GM19328 (cell line): Measurements from ENCODE around the gene PGS1.
"Not testable (repeated sequence)": the region's sequence is repeated elsewhere in the genome, so short reads cannot be mapped to it uniquely, and the experiment has no call there.

Experiments used
- ATAC-seq: cut with Tn5 transposase; IDR thresholded peaks from one replicate; pipeline ENCODE4 v1.9.1; 2021; ENCODE audit warnings: mild to moderate bottlenecking, moderate library complexity; ENCODE audit not compliant: unreplicated experiment

The PGS1 gene

DNA sequence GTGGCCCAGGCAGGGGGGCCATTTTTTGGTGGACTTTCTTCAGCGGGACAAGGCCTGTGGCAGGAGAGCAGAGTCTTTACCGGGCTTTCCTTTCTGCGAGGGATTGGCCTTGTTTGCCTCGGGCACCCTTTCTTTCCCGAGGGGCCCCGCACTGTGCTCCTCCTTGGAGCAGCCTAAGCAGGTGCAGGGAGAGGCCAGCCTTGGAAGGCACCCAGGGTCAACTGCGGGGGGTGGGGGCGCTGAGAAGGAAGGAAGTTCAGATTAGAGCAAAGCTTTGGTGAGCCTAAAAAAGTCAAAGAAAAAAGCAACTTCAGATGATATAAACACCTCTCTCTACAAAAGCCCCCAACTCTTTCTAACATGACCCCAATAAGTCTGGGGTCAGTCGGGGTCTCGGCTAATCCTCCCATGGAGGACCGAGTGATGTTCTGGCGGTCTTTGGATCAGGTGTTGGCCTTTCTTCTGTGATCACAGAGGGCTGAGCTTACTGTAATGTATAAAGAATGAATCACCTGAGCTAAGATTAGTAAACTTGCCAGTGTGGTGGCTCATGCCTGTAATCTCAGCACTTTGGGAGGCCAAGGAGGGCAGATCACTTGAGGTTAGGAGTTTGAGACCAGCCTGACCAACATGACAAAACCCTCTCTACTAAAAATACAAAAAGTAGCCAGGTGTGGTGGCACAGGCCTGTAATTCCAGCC is 63.0 kb downstream of the PGS1 start:
- no peak for ATAC-seq

DNA sequence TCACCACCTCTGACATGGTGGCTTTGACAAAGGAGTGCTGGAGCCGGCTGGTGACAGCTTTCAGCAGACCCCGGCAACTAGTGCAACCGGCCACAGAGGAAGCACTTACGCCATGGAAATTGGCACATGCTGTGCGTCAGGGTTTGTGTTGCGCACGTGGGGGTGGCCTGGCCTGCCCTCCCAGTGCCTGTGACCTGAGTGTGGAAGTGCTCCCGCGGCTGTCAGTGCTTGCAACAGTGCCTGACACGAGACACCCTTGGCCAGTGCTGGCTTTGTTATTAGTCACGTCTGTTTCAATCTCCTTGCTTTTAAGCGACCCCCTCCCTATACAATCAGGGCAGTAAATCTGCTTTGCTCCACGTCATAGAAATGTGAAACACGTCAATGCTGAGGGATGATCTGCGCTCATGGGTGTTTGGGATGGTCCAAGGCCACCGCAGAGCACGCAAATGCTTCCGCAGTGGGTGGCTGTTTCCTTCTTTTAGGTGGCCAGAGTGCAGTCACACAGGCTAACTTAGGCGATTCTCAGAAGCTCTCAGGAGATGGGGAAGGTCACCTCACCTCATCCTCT is 64.3 kb downstream of the PGS1 start:
- no peak for ATAC-seq

DNA sequence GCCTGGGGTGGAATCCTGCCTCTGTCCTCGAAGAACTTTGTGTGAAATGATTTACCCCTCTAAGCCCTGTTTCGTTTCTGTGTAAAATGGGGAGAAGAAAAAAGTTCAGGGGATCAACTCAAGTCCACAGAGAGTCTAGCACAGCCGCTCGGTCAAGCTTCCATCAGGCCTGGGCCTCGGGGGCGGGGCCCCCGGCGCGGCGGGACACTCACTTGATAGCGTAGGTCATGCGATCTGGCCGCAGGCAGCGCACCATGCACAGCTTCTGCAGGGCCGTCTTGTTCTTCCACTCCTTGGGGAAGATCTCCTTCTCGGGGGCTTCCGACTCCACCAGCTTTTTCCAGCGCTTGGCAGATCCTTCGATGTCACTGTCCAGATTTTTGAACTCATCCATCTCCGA is 65.9 kb downstream of the PGS1 start:
- no peak for ATAC-seq

DNA sequence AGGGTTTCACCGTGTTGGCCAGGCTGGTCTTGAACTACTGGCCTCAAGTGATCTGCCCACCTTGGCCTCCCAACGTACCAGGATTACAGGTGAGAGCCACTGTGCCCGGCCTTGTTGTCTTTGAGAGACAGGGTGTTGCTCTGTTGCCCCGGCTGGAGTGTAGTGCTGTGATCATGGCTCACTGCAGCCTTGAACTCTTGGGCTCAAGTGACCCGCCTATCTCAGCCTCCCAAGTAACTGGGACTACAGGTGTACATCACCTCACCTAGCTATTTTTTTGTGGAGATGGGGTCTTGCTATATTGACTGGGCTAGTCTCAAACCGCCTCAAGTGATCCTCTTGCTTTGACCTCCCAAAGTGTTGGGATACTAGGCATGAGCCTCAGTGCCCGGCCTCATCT is 68.4 kb downstream of the PGS1 start:
- ATAC-seq, result no peak

DNA sequence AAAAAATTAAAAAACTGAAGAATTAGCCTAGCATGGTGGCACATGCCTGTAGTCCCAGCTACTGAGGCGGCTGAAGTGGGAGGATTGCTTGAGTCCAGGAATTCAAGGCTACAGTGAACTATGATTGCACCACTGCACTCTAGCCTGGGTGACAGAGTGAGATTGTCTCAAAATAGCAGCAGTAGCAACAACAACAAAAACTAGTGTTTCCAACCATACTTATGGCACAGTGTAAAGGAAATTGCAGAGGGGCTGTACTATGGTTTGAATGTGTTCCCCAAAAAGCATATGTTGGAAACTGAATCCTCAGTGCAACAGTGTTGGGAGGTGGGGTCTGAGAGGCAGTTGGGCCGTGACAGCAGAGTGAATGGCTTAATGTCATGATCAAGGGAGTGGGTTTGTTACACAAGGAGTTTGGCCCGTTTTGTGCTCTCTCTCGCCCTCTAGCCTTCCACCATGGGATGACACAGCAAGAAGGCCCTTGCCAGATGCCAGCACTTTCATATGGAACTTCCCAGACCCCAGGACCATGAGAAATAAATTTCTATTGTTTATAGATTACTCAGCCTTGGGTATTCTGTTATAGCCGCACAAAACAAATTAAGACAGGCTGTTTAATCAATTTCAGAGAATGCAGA is 70.0 kb downstream of the PGS1 start:
- ATAC-seq, result no peak

DNA sequence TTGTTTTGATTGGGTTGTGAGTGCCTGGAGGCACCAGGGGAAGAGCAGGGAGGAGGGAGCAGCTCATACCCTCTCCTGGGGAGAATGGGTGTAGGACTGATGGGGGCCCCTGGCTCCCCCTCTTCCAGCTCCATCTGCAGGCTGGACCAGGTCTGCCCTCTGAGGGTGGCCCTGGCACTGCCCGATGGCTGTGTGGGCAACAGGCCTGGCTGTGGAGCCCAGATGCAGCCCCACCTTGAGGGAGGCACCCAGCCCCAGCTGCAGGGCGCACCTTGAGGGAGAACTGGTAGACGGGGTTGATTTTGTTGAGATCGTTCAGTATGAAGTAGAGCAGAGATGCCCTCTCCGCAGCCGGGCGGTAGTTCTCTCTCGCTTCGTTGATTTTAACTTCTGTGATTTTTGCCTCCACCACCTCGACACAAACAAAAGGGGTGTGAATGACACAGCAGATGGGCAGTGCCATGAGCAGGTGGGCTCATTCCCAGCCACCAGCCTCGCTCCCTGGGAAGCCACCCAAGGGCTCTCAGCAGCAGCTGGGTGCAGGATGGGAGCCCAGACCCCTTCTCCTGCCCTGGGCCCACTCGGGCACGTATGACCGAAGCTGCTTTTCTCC is 71.6 kb downstream of the PGS1 start:
- ATAC-seq, result no peak

DNA sequence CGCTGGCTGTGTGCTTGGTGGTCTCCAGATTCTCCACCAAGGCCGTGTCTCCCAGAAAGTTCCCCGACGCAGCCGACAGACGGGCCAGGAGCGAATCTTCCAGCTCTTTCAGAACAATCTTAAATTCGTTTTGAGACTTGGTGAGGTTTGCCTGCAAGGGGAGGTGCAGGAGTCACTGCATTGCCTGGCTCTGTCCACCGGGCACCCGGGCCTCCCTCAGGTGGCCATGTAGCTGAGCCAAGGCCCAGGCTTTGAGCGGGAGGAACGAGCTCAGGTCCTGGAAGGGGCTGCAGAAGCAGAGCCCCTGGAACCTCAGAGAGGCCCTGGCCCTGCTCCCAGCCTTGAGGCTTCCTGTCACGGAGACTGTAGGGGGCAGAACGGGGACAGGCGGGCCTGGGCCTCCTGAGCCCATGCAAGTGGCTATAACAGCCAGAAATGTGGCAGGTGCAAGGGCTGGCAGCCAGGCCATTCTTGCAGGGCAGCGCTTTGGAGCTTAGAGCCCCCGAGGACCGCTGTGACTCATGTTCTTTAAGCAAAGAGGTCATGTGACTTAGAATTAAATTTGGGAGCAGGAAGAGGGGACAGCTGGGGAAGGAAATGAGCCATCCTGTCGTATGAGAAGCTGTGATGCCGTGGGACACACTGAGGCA is 72.4 kb downstream of the PGS1 start:
- ATAC-seq, result no peak

DNA sequence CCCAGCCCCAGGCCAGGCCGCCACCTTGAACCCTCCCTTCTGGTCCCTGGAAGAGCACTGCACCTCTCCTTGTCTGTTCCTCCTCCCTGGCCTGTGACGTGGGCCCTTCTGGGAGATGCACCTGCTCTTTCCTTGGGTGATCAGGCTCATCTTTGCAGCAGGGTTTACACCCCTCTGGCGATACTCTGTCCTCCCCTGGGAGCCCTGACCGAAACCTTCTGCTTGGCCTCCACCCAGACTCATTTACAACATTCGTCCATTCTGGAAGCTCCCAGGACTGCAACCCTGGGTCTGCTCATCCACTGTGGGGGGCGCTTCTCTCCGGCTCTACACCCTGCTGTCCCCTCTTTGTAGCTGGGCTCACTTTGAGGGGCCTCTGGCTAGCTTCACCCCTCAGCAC is 73.3 kb downstream of the PGS1 start:
- ATAC-seq, result no peak

DNA sequence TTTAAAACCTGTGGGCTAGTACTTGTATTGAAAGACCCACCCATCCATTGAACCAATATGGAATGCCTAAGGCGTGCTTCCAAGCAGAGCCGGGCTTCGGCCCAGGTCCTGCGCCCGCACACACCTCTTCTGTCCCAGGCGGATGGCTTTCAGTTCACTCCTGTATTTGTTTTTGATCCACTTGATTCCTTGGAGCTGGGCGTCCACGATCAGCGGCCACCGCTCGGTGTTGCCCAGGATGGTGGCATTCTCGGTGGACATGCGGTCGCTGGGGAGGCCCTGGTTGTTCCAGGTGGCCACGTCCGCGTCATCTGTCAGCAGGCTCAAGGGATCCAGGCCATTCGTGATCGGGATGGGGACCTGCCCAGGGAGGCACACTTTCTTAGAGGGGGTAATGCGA is 75.9 kb downstream of the PGS1 start:
- ATAC-seq, result no peak

DNA sequence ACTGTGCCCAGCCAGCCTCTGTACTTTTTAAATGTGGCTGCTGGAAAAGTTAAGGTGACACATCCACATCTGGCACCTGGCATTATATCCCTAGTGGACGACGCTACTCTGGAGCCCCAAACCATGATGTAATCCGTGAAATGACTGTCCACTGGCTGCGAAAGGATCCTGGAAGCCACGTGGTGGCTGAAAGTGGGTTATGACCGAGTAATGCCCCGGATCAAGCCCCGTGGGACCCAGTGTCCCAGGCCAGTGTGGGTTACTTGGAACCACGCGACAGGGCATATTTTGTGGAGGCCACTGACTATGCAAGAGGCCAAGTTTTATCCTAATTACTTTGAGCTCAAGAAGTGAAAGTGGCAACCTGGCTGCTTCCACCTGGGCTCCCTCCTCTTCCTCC is 79.6 kb downstream of the PGS1 start:
- no peak for ATAC-seq

DNA sequence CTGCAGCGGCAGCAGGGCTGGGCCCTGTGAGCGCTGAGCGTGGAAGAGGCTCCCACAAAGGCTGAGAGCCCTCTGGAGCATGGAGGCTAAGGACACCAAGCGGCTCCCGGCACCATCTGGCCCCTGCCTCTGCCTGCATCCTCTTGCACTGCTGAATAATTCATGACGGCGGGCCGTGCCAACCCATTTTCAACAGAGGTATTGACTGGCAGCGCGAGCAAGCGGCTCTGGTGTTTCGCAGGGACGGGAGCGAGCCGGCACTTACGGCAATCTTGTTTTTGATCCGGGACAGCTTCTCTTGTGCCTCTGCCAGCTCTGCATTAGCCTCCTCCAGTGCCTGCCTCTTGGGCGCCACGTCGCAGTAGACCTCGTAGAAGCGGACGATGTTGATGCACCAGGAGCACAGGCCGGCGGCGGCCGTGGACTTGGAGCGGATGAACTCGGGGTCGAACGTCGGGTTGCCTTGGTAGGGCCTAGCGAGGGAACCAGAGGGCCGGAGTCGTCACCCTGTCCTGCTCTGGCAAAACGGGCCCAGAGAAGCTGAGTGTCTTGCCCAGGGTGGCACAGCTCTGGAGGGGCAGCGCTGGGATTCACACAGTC is 80.4 kb downstream of the PGS1 start:
- ATAC-seq, result no peak

DNA sequence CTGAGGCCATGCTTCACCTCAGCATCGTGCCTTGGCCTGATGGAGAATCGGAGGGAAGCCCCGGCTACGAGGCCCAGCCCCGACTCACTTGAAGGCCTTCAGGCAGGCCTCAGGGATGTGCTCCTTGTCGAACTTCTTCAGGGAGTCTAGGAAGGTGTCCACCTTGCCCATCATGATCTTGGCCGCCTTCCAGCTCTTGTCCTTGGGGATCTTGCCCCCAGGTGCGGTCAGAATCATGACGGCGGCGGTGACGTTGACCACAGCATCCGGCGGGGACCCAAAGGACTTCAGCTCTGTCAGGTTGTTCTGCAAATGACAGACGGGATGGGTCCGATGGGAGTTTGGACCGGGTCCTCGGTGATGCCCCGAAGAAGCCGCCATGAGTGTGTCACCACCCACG is 81.2 kb downstream of the PGS1 start:
- ATAC-seq, result no peak

DNA sequence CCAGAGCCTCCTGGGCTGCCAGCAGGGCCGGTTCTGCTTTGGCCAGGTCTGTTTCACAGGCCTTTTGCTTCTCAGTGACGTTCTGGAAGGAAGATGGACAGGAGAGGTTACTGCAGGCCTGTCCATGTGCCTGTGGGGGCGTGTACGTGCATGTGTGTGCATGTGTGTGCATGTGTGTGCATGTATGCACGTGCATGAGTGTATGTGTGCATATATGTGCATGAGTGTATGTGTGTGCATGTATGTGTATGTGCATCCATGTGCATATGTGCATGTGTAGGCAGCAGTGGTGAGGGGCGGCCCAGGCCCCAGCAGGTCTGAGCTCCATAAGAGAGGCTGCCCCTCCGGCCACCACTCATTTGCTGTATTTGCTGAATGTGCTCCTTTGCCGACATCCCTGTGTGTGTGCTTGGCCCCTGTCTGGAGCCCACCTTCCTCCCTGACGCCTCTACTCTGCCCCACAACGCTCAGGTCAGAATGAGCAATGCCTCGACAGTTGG is 81.8 kb downstream of the PGS1 start:
- ATAC-seq, result no peak

DNA sequence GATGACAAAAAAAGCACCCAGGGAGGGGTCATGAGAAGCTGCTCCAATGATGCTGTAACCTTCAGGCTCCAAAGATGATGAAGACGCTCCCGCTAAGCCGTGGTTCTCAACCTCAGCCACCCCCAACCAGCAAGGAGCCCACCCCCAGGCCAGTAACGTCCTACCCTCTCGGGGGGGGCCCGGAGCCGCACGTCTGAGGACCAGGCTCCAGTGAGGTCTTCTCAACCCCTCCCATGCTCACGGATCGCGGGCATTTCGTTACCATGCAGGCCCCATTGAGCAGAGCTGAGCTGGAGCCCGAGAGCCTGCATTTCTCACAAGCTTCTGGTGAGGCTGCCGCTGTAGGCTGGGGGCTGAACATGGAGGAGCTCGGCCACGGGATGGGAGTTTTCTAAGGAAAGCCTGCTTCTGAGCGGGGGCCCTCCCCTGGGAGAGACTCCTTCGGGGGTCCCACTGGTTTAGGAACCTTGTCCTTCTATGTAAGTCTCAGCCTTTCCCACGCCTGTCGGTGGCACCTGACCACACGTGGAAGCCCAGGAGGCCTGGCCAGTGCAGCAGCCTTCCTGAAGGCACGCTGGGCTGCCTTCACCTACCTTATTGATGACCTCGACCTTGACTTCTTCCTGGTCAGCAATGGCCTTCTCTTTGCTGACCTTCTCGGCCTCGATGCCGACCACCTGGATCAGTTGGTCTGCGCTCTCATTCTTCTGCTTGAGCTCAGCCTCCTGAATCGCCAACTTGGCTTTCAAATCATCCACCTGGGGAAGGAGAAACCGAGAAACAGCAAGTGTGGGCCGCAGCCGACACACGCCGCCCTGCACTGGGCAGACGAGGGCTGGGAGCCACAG is 82.7 kb downstream of the PGS1 start:
- no peak for ATAC-seq

DNA sequence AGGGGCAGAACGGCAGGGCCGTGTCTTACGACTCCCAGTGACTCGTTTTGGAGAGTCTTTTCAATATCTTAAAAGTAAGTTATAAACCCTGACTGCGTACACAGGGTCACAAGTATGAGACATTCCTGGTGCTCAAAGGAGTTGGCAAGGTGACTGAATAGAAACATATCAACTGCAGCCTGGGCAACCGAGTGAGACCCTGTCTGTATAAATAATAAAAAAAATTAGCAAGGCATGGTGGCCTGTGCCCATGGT is 83.3 kb downstream of the PGS1 start:
- ATAC-seq, result no peak

DNA sequence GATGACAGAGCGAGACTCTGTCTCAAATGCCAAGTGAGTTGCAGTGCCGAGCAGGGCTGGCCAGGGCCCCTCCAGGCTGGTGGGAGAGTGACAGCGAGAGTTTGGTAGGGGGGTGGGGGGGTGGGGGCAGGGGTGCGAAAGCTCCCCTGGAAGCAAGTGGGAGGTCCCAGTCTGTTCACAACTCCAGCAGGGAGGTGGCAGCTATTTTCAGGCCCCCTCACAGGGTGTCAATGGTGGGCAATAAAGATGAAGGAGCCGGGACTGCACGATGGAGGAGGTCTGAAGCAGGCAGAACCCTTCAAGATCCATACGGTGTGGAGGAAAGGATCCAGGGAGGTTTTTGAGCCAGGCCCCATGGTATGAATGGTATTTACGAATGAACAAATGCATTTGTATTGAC is 83.7 kb downstream of the PGS1 start:
- no peak for ATAC-seq

DNA sequence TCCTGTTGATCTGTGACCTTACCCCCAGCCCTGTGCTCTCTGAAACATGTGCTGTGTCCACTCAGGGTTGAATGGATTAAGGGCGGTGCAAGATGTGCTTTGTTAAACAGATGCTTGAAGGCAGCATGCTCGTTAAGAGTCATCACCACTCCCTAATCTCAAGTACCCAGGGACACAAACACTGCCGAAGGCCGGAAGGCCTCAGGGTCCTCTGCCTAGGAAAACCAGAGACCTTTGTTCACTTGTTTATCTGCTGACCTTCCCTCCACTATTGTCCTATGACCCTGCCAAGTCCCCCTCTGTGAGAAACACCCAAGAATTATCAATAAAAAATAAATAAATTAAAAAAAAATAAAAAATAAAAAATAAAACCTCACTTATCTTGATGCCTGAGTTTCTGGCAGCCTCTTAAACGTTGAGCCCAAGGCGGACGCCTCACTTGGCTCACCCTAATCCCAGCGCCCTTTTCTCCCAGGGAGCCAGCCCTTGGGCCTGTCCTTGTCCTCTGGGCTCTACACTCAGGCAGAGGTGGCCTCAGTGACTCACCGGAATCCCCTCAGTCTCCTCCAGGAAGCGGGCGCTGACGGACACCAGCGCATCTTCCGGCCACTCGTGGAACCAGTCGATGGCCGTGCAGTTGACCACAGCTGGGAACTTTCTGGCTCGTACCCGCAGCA is 87.8 kb downstream of the PGS1 start:
- not testable (repeated sequence) for ATAC-seq

DNA sequence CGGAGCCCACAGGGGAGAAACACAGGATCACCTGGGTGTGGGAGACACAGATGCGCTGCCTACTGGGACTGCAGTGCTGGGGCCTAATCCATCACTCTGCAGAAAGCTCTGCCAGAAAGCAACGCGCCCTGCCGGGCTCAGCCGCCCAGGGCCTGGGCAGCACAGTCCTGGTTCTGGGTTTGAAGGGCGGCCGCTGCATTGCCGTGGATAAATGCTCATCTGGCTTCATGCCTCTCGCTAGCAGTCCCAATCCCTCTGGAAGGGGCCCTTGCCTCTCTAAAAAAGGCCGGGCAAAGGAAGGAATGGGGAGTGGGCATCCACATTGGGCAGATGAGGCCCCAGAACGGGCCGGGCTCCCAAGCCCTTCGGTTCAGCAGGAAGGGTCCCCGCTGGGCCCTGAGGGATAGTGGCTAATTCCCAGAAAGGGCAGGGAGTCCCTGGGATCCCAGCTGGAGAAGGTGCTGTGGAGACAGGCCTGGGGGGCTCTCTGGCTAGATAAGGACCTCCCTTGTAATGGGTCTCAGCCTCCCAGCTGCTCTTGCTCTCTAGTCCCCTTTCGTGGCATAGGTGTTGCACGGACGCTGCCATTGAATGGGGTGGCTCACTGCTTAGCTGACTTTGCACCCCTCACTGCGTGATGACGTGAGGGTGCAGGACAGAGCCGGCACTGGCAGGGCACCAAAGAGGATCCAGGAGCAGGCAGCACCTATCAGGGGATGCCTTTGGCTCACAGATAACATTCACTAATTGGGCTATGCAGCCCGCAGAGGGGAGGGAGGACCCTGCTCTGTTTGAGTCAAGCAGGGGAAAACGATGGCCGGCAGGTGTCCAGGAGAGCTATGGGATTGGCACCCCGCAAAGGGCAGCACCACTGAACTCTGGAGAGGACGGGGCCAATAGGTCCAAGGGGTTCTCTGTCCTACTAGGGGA is 88.6 kb downstream of the PGS1 start:
- no peak for ATAC-seq

DNA sequence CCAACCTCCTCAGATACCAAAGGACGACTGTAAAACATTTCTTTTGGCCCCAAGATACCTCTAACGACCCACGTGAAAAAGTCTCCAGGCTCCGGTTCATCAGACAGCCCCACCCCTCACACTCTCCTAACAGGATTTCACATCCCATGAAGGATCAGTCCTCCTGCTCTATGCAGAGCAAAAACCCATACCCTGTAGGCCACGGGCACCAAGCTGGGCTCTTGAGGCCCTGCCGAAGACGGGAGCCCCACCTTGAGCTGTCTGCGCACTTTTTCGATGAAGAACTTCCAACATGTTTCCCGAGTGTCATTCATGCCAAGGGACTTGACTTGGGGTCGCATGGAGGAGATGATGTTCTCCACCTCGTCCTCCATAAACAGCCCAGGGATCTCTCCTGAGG is 89.9 kb downstream of the PGS1 start:
- no peak for ATAC-seq
